Fibroblast of pulmonary artery (primary cell): ENCODE results near the gene HS3ST4.

ENCODE experiments used
- DNase-seq: peaks from one replicate; pipeline ENCODE4 v3.0.0-alpha.2; 2010; ENCODE audit warnings: low read depth
- H3K4me3 ChIP-seq: replicated peaks from 2 replicates; pipeline ENCODE4 v1.5.1; 2011; ENCODE audit warnings: low read depth, mild to moderate bottlenecking, control low read depth, low read length, moderate library complexity
- CTCF ChIP-seq: IDR thresholded peaks from 2 replicates; pipeline ENCODE4 v1.5.1; 2011; ENCODE audit warnings: mild to moderate bottlenecking, control low read depth, low read length, inconsistent platforms; ENCODE audit errors: missing control alignments

The HS3ST4 gene

GRCh38 chr16:25867041-25867440, 175.3 kb downstream of the HS3ST4 start:
- no peak for TF ChIP-seq CTCF
- DNase-seq, result no peak
- no peak overlapping the region for H3K4me3 ChIP-seq

- no peak for DNase-seq
- H3K4me3 ChIP-seq, result no peak overlapping the region
- TF ChIP-seq CTCF, result no peak
These were observed 176.3 kb downstream of the HS3ST4 start for GRCh38 chr16:25868106-25868505.

DNA sequence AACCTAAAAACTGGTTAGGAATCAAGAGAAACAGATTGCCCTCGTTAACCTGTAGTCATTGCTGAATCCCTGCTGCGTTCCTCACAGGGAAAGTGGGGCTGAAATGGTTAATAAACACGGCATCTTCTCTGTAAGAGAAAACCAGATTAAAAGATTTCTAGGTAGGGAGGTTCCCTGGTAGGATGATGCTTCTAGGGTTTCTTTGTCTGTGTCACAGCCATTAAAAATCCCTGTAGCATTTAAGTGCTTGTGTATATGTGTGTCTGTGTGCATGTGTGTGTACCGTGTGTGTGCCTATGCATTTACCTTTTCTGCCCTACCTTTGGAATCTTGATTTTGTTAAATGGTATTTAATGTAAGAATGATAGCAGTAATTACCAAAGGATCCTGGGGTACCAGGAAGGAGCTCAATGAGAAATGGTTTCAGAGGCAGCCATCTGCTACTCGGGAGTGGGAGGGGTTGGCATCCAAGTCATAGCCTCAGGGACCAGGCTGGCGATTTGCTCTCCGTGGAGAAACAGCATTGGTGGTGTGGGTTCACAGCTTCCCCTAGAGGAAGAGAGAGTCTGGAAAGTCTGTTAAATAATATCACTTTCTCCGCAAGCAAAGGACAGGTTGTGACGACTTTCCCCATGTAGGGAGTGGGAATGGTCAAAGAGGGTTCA, 177.1 kb downstream of the HS3ST4 start:
- DNase-seq, result no peak
- H3K4me3 ChIP-seq, result no peak overlapping the region
- TF ChIP-seq CTCF, result no peak

GRCh38 chr16:25872369-25873070, 180.8 kb downstream of the HS3ST4 start:
- no peak for DNase-seq
- no peak for TF ChIP-seq CTCF

DNA sequence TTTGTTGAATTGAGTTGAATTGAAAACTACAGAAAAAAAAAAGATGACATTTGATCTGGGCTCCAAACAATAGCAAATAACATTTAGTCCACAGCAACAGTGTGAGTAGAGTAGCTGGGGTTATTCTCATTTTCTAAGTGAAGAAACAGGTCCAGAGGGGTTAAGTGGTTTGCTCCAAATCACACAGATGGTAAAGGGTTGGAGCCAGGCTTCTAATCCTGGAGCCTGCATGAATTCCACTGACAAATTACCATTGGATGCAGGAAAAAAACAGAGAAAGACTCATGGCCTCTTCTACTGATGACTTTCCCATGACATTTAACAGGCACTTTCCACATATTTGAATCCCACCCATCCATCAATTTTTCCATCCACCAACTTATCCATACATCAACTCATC, 182.4 kb downstream of the HS3ST4 start:
- no peak for TF ChIP-seq CTCF
- H3K4me3 ChIP-seq, result no peak overlapping the region
- no peak for DNase-seq

More at GRCh38 chr16:25872369-25873070, 180.8 kb downstream of the HS3ST4 start:
- H3K4me3 ChIP-seq, result no peak overlapping the region

DNA sequence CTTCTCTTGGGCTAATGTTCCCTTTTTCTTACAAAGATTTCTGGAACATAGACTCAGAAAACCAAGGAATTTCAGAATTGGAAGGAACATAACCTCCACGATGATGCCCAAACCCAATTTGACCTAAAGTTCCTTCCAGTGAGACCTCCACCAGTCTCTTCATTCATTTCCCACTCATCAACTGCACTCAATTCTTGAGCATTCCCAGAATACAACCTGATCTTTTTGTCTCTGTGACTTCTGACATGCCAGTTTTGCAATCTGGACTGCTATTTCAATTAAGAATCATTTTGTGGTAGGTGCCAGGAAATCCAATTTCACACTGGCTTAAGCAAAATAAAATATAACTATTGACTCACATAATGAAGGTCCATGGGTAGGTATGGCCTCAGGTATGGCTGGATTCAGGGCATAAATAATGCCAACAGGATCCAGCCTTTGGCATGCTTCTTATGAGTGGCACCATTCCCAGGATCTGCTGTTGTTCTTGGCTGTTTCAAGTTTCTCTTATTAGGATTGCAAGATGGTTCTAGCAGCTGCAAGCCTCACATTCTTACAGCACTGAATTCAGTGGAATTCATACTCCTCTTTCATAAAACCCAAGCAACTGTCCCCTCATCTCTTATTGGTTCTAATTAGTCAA, 184.3 kb downstream of the HS3ST4 start:
- no peak for DNase-seq
- no peak for TF ChIP-seq CTCF
- H3K4me3 ChIP-seq, result no peak overlapping the region
